Smooth muscle cell (in vitro differentiated cells): Measurements from ENCODE around the gene SASH3. TPM values are rescaled to one million over a fixed set of nuclear protein-coding genes. Genes with fewer than 3 reads are reported as not detected.

Experiments used
- DNase-seq: peaks from one replicate; lab custom pipeline; 2025; ENCODE audit not compliant: unreplicated experiment; lab: John Stamatoyannopoulos, UW
- H2AFZ ChIP-seq: fragments of 200-600 bp; sonication (generic); 2 replicates; pipeline ENCODE4 v1.6.0; 2016; ENCODE audit warnings: antibody characterized with exemption, low read depth, mild to moderate bottlenecking
- H3F3A ChIP-seq: fragments of 200-600 bp; sonication (generic); 2 replicates; pipeline ENCODE4 v1.6.0; 2017; ENCODE audit warnings: antibody characterized with exemption, low read depth
- H3K27ac ChIP-seq: fragments of 200-600 bp; sonication (generic); 2 replicates; pipeline ENCODE4 v1.5.1; 2016; ENCODE audit warnings: low read depth, mild to moderate bottlenecking
- H3K27me3 ChIP-seq: fragments of 200-600 bp; sonication (generic); 2 replicates; pipeline ENCODE4 v1.6.1; 2016; ENCODE audit warnings: low read depth, mild to moderate bottlenecking
- H3K36me3 ChIP-seq: fragments of 200-600 bp; sonication (generic); 2 replicates; pipeline ENCODE4 v1.5.1; 2016; ENCODE audit warnings: low read depth
- H3K4me1 ChIP-seq: fragments of 200-600 bp; sonication (generic); 2 replicates; pipeline ENCODE4 v1.5.1; 2016; ENCODE audit warnings: low read depth
- H3K4me2 ChIP-seq: fragments of 200-600 bp; sonication (generic); 2 replicates; pipeline ENCODE4 v1.6.0; 2016; ENCODE audit warnings: mild to moderate bottlenecking
- H3K4me3 ChIP-seq: fragments of 200-600 bp; sonication (generic); 2 replicates; pipeline ENCODE4 v1.5.1; 2016; ENCODE audit warnings: mild to moderate bottlenecking
- H3K79me2 ChIP-seq: fragments of 200-600 bp; sonication (generic); 2 replicates; pipeline ENCODE4 v1.6.0; 2016; ENCODE audit warnings: low read depth, mild to moderate bottlenecking
- H3K9ac ChIP-seq: fragments of 200-600 bp; sonication (generic); 2 replicates; pipeline ENCODE4 v1.6.0; 2016; ENCODE audit warnings: low read depth
- H3K9me3 ChIP-seq: fragments of 200-600 bp; sonication (generic); replicated peaks from 2 replicates; pipeline ENCODE4 v1.5.1; 2016; ENCODE audit warnings: low read depth
- H4K20me1 ChIP-seq: fragments of 200-600 bp; sonication (generic); 2 replicates; pipeline ENCODE4 v1.6.0; 2016; ENCODE audit warnings: low read depth
- CTCF ChIP-seq: fragments of 200-600 bp; sonication (generic); IDR thresholded peaks from 2 replicates; pipeline ENCODE4 v1.5.1; 2017; ENCODE audit warnings: borderline replicate concordance, mild to moderate bottlenecking, antibody characterized with exemption; ENCODE audit not compliant: insufficient read depth, poor library complexity, severe bottlenecking
- WGBS: methylation state at CpG from one replicate; pipeline ENCODE4 v1.1.7; 2016; ENCODE audit warnings: low lambda C conversion rate; 5-methylcytosine and 5-hydroxymethylcytosine counted together
- polyA plus RNA-seq: library from polyadenylated mRNA; unstranded; fragments of >200 nt; fragmentation: Nextera tagmentation; extraction: Ambion mirVana; gene quantifications from 2 replicates; pipeline ENCODE4 v1.2.1, GENCODE V29; 2016
- total RNA-seq: library from RNA; depleted of rRNA; stranded (reverse); fragments of >200 nt; gene quantifications from 2 replicates; pipeline ENCODE4 v1.2.3, GENCODE V29; 2014

The SASH3 gene
- total and polyA plus RNA-seq, 2 experiments from 2014 or later = not detected

- 63% methylated on average over 4 of the region's 4 CpGs for WGBS
- H3K4me1 ChIP-seq = no peaks in the 10 kb centered on the region
- no peaks in the 10 kb centered on the region for H3F3A ChIP-seq
- no peaks in the 10 kb centered on the region for H3K36me3 ChIP-seq
- no peak overlapping the region for H3K4me3 ChIP-seq
- H3K79me2 ChIP-seq = no peaks in the 10 kb centered on the region
- no peak for DNase-seq
- H3K9me3 ChIP-seq = no peaks in the 10 kb centered on the region
- H3K4me2 ChIP-seq = no peak overlapping the region
- no peak overlapping the region for H3K9ac ChIP-seq
- H3K27me3 ChIP-seq = no peaks in the 10 kb centered on the region
- no peak overlapping the region for H3K27ac ChIP-seq
- no peaks in the 10 kb centered on the region for H4K20me1 ChIP-seq
- TF ChIP-seq CTCF = no peak
- H2AFZ ChIP-seq = no peak overlapping the region
Measured at GRCh38 chrX:129748305-129748704, 31.4 kb upstream of the SASH3 start.

- WGBS = 76% methylated on average over 2 of the region's 2 CpGs
- Histone ChIP-seq H3K79me2 (no peaks in the 10 kb centered on the region), H3K4me1 (no peaks in the 10 kb centered on the region), H3K9ac (no peak overlapping the region), H2AFZ (no peak overlapping the region), H3K4me3 (no peak overlapping the region), H3K36me3 (no peaks in the 10 kb centered on the region), H3F3A (no peaks in the 10 kb centered on the region), H3K27me3 (no peaks in the 10 kb centered on the region), H3K4me2 (no peak overlapping the region), H4K20me1 (no peaks in the 10 kb centered on the region), H3K27ac (no peak overlapping the region), H3K9me3 (no peaks in the 10 kb centered on the region)
- TF ChIP-seq CTCF = no peak
- no peak for DNase-seq
Measured at GRCh38 chrX:129749069-129749468, 30.7 kb upstream of the SASH3 start.

GRCh38 chrX:129750971-129751370 lies 28.8 kb upstream of the SASH3 start:
- TF ChIP-seq CTCF = no peak
- no peaks in the 10 kb centered on the region for H3K4me1 ChIP-seq
- no peaks in the 10 kb centered on the region for H3K9me3 ChIP-seq
- no peak overlapping the region for H3K27ac ChIP-seq
- 79% methylated on average over 8 of the region's 8 CpGs for WGBS
- H4K20me1 ChIP-seq = no peaks in the 10 kb centered on the region
- no peaks in the 10 kb centered on the region for H3K36me3 ChIP-seq
- no peak overlapping the region for H3K4me3 ChIP-seq
- H3F3A ChIP-seq = no peaks in the 10 kb centered on the region
- no peak overlapping the region for H2AFZ ChIP-seq
- H3K27me3 ChIP-seq = no peaks in the 10 kb centered on the region
- DNase-seq = no peak
- no peak overlapping the region for H3K4me2 ChIP-seq
- H3K79me2 ChIP-seq = no peaks in the 10 kb centered on the region
- no peak overlapping the region for H3K9ac ChIP-seq
